Measurements from ENCODE around the gene LAMP1. TPM values are rescaled to one million over a fixed set of nuclear protein-coding genes. Genes with fewer than 3 reads are reported as not detected.
A peak's percentile ranks its signal among the peaks of the same experiment; 100 is the strongest.
"Not testable (repeated sequence)": the region's sequence is repeated elsewhere in the genome, so short reads cannot be mapped to it uniquely, and the experiment has no call there.

Gene LAMP1
- total RNA-seq, 1 experiment from 2014 or later = 225 TPM

DNA sequence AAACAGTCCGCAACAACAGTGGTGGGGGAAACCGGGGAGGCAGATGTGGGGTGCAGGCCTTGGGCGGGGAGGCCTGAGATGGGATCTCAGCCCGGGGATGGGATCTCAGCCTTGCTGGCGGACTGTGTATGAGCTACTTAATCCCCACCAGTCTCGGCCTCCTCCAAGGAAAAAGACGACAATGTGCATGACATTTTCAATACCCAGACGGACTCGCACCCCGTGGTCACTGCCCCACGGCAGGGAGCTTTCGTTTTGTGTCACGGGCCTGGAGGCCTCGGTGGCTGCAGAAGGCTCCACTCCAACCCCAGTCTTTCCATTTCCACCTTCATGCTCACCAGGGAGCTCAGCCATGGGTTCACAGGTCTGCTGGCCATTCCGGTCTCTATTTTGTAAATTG lies 41.4 kb downstream of the LAMP1 start:
- Histone ChIP-seq H3K4me3 (no peak overlapping the region), H3K36me3 (no peaks in the 10 kb centered on the region), H3K9me3 (no peaks in the 10 kb centered on the region), H3K27me3 (no peaks in the 10 kb centered on the region)
- DNase-seq = no peak

GRCh38 chr13:113342820-113343691 lies 46.0 kb downstream of the LAMP1 start:
- Histone ChIP-seq H3K4me3 (no peak overlapping the region), H3K36me3 (no peaks in the 10 kb centered on the region), H3K9me3 (no peaks in the 10 kb centered on the region), H3K27me3 (no peaks in the 10 kb centered on the region)
- DNase-seq = no peak

GRCh38 chr13:113343692-113343968 lies 46.6 kb downstream of the LAMP1 start:
- Histone ChIP-seq H3K4me3 (no peak overlapping the region), H3K27me3 (no peaks in the 10 kb centered on the region), H3K36me3 (no peaks in the 10 kb centered on the region), H3K9me3 (no peaks in the 10 kb centered on the region)
- no peak for DNase-seq

DNA sequence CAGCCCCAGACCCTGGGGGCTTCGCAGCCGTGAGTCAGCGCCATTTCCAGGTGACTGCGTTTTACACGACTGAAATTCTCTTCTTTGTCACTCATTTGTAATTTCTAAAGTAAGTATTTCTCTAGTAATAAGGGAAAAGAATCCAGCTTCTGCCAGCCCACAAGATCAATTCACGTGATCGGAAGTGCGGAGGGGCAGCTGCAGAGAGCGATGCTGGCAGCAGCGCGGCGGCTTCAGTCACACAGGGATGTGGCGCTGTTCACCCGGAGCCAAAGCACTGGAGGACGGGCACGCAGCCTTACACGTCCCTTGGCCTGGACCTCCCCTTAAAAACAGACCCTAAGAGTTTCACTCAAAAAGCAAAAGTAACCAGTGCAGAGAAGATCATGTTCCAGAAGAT lies 48.4 kb downstream of the LAMP1 start:
- H3K9me3 ChIP-seq = no peaks in the 10 kb centered on the region
- H3K36me3 ChIP-seq = no peaks in the 10 kb centered on the region
- peak; percentile 50 for DNase-seq
- H3K27me3 ChIP-seq = no peaks in the 10 kb centered on the region
- peak overlapping the region; percentile 42 for H3K4me3 ChIP-seq

GRCh38 chr13:113347736-113348225 lies 50.7 kb downstream of the LAMP1 start:
- not testable (repeated sequence) for H3K4me3 ChIP-seq, DNase-seq, H3K36me3 ChIP-seq, H3K9me3 ChIP-seq, H3K27me3 ChIP-seq

- DNase-seq = no peak
- Histone ChIP-seq H3K9me3 (no peaks in the 10 kb centered on the region), H3K4me3 (no peak overlapping the region), H3K27me3 (no peaks in the 10 kb centered on the region), H3K36me3 (no peaks in the 10 kb centered on the region)
Measured at GRCh38 chr13:113348591-113348990, 51.6 kb downstream of the LAMP1 start.

DNA sequence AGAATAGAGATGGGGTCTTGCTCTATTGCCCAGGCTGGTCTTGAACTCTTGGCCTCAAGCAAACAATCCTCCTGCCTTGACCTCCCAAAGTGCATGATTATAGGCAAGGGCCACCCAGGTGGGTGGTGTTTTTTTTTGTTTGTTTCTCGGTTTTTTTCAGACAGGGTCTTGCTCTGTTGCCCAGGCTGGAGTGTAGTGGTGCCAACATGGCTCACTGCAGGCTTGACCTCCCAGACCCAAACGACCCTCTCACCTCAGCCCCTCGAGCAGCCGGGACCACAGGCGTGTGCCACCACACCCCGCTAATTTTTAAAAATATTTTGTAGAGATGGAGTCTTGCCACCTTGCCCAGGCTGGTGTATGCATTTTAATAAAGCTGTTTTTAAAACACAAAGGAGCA lies 52.0 kb downstream of the LAMP1 start:
- Histone ChIP-seq H3K36me3 (no peaks in the 10 kb centered on the region), H3K9me3 (no peaks in the 10 kb centered on the region), H3K4me3 (no peak overlapping the region), H3K27me3 (no peaks in the 10 kb centered on the region)
- no peak for DNase-seq

DNA sequence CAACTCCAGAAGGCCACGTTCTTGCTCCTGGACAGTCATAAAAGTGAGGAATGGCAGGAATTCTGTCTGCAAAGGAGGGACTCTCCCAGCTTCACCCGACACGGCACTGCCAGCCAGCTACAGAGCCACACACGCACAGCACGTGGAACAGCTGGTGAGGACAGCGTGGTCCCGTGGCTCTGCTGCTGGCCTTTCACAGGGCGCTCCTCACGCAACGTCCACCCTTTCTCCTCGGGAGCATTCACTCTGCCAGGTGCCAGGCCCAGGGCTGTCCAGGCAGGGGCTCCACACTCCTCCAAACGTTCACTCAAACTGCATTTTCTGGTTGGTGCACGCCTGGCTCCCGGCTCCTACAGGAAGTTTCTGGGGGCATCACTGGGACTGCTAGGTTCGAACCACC lies 52.5 kb downstream of the LAMP1 start:
- no peak for DNase-seq
- H3K4me3 ChIP-seq = no peak overlapping the region

GRCh38 chr13:113350065-113350937 lies 53.3 kb downstream of the LAMP1 start:
- Histone ChIP-seq H3K9me3 (no peaks in the 10 kb centered on the region), H3K27me3 (no peaks in the 10 kb centered on the region), H3K4me3 (no peak overlapping the region), H3K36me3 (no peaks in the 10 kb centered on the region)
- DNase-seq = no peak

More for the DNA sequence above, 52.5 kb downstream of the LAMP1 start:
- Histone ChIP-seq H3K36me3 (no peaks in the 10 kb centered on the region), H3K27me3 (no peaks in the 10 kb centered on the region), H3K9me3 (no peaks in the 10 kb centered on the region)

DNA sequence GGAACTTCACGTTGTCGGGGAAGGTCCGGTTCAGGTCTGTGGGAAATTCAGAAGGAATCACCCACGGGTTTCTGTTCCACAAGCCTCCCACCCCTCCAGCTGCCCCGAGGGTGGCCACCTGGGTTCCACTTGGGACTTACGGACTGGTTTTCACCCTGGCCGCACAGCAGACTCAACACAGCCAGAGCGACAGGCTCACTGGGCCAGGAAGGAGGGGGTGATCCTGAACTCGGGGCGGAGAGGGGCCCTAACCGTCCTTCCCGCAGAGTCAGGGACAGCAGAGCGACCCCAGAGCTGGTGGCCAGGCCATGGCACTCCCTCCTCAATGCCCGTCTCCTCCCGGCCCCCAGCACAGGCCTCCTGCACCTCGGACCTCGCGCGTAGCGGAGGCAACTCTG lies 53.9 kb downstream of the LAMP1 start:
- H3K36me3 ChIP-seq = no peaks in the 10 kb centered on the region
- H3K9me3 ChIP-seq = no peaks in the 10 kb centered on the region
- H3K27me3 ChIP-seq = no peaks in the 10 kb centered on the region
- no peak overlapping the region for H3K4me3 ChIP-seq
- no peak for DNase-seq

DNA sequence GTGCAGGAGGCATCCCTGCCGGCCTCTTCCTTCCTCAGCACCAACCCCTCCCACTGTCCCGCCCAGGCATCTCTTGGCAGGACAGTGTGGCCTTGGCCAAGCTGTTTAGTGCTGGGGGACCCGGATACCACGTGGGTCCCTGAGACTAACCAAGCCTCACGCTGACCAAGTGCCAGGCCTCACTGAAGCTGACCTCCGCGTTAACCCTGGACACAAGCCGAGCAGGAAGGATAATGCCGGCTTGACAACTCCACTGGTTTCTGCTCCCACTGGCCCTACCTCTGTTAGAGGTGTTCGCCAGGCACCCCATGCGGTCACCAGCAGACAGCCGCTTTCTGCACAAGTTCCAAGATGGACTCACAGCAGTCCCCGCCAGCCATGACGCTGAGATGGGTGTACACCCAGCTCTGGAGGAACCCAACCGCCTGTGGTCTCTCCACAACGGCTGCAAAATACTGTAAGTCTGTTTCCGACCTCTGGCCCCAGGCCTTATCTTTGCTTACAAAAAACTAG lies 54.5 kb downstream of the LAMP1 start:
- Histone ChIP-seq H3K9me3 (no peaks in the 10 kb centered on the region), H3K36me3 (no peaks in the 10 kb centered on the region), H3K27me3 (no peaks in the 10 kb centered on the region), H3K4me3 (no peak overlapping the region)
- no peak for DNase-seq

- no peaks in the 10 kb centered on the region for H3K9me3 ChIP-seq
Measured at GRCh38 chr13:113353254-113353653, 56.2 kb downstream of the LAMP1 start.

GRCh38 chr13:113354831-113355610 lies 58.0 kb downstream of the LAMP1 start:
- Histone ChIP-seq H3K36me3 (no peaks in the 10 kb centered on the region), H3K9me3 (no peaks in the 10 kb centered on the region), H3K27me3 (no peaks in the 10 kb centered on the region; the same call in 1 of the 2 replicates), H3K4me3 (no peak overlapping the region)
- DNase-seq = no peak

More at GRCh38 chr13:113353254-113353653, 56.2 kb downstream of the LAMP1 start:
- no peaks in the 10 kb centered on the region for H3K36me3 ChIP-seq
- no peak overlapping the region for H3K4me3 ChIP-seq
- no peak for DNase-seq
- no peaks in the 10 kb centered on the region for H3K27me3 ChIP-seq

DNA sequence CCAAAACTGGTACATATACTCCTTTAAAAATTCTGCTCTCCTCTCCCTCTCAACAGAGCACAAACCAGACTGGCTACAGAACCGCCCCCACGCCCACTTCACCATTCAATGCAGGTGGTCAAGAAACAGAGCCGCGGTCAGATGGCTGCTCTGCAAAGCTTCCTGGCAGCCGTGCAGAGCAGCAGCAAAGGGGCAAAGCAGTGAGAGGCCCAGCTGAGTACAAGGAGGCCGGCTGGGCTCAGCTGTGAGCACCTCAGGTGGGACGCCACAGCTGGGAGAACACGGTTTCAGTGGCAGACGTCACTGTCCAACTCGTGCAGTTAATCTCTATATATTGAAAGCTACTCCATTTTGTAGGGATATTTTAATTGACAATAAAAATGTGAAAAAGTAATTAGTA lies 58.6 kb downstream of the LAMP1 start:
- no peak for DNase-seq
- Histone ChIP-seq H3K27me3 (peaks cover 4% of the 10 kb centered on the region; the same call in 1 of the 2 replicates), H3K4me3 (no peak overlapping the region), H3K9me3 (no peaks in the 10 kb centered on the region), H3K36me3 (no peaks in the 10 kb centered on the region)

DNA sequence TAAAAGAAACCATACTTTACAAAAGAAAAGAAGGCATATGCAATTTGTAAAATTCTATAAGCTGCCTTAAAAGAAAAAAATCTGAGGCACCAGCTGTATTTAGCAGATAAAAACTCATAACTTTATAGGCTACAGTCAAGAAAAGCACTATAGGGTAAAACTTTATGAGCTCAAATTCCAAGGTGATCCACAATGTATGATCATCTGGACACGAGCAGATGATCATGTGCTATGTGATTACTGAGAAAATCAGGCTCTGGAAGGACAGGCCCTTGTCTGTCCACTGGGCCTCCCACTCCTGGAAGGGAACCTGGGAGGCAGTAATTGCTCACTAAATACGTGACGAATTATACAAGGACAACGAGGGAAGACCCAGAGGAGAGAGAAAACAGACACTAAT lies 59.6 kb downstream of the LAMP1 start:
- no peaks in the 10 kb centered on the region for H3K36me3 ChIP-seq
- no peak overlapping the region for H3K4me3 ChIP-seq
- no peaks in the 10 kb centered on the region for H3K9me3 ChIP-seq
- peaks cover 8% of the 10 kb centered on the region; the same call in 1 of the 2 replicates for H3K27me3 ChIP-seq
- no peak for DNase-seq

GRCh38 chr13:113357529-113357928 lies 60.5 kb downstream of the LAMP1 start:
- Histone ChIP-seq H3K36me3 (no peaks in the 10 kb centered on the region), H3K27me3 (peaks cover 11% of the 10 kb centered on the region), H3K4me3 (no peak overlapping the region), H3K9me3 (no peaks in the 10 kb centered on the region)
- no peak for DNase-seq
